Bronchus fibroblast of lung (primary cell): ENCODE measurements around the gene BSPH1. TPM values are rescaled to one million over a fixed set of nuclear protein-coding genes. Genes with fewer than 3 reads are reported as not detected.

Source experiments
- total RNA-seq: library from RNA; depleted of rRNA; stranded (reverse); fragments of >200 nt; gene quantifications from 2 replicates; pipeline ENCODE4 v1.2.3, GENCODE V29; 2015

BSPH1 gene
- total RNA-seq = not detected in 2 replicates

GRCh38 chr19:47992070-47992469, at the start of gene BSPH1:
Gene BSPH1, minus strand, starts transcription at chr19:47992170. Its CDS starts 89 bp downstream, at chr19:47992081.

GRCh38 chr19:47994209-47994802, 2.3 kb upstream of the BSPH1 start, which contains the start of gene ELSPBP1:
Gene ELSPBP1, plus strand, starts transcription at chr19:47994632. Its CDS starts 14,036 bp downstream, at chr19:48008668.

Other genes with a start within 250 kb of the BSPH1 start
- 168 and 169 TPM in 2 replicates for gene NOP53, start 246.6 kb downstream of the BSPH1 start, total RNA-seq
- gene SELENOW, start 213.5 kb downstream of the BSPH1 start, total RNA-seq = 415 and 418 TPM in 2 replicates
- gene TPRX1, start 187.6 kb downstream of the BSPH1 start, total RNA-seq = not detected in 2 replicates
- not detected in 2 replicates for gene CRX, start 170.2 kb downstream of the BSPH1 start, total RNA-seq
- gene TPRX2, start 132.9 kb downstream of the BSPH1 start, total RNA-seq = not detected in 2 replicates
- gene SULT2A1, start 105.9 kb downstream of the BSPH1 start, total RNA-seq = not detected in 2 replicates
- not detected in 2 replicates for gene ELSPBP1, start 2.5 kb upstream of the BSPH1 start, total RNA-seq
- gene CABP5, start 51.9 kb upstream of the BSPH1 start, total RNA-seq = not detected in 2 replicates
- 2.0 and 2.4 TPM in 2 replicates for gene PLA2G4C, start 118.6 kb upstream of the BSPH1 start, total RNA-seq
- gene LIG1, start 178.2 kb upstream of the BSPH1 start, total RNA-seq = 59.3 and 67.8 TPM in 2 replicates
- 0.59 and 1.2 TPM in 2 replicates for gene ZSWIM9, start 178.5 kb upstream of the BSPH1 start, total RNA-seq